Measurements from ENCODE around the gene TRIM7. TPM values are rescaled to one million over a fixed set of nuclear protein-coding genes. Genes with fewer than 3 reads are reported as not detected.
"Not testable (repeated sequence)": the region's sequence is repeated elsewhere in the genome, so short reads cannot be mapped to it uniquely, and the experiment has no call there.

Gene TRIM7
- total RNA-seq, 2 donors from 2014 or later: not detected

- no peak for DNase-seq
- Mint-ChIP-seq H3K27ac (no peak overlapping the region), H3K9me3 (no peaks in the 10 kb centered on the region), H3K4me3 (no peak overlapping the region), H3K4me1 (peaks cover 2% of the 10 kb centered on the region), H3K27me3 (ENCODE audit: insufficient read depth) (peaks cover 38% of the 10 kb centered on the region), H3K36me3 (ENCODE audit: low read depth) (no peaks in the 10 kb centered on the region)
- H3K4me1 ChIP-seq (ENCODE audit: control insufficient read depth, insufficient read depth, low read length): no peaks in the 10 kb centered on the region
- no peaks in the 10 kb centered on the region for H3K9me3 ChIP-seq (ENCODE audit: control insufficient read depth, low read length)
- no peak overlapping the region for H3K27ac ChIP-seq (ENCODE audit: low read depth, low read length)
- H3K36me3 ChIP-seq (ENCODE audit: control insufficient read depth, insufficient read depth, low read length): no peaks in the 10 kb centered on the region
- H3K4me3 ChIP-seq (ENCODE audit: low read length): no peak overlapping the region
- no peak for TF ChIP-seq CTCF (conservative IDR thresholded peaks at IDR 0.05)
- WGBS, 2 experiments (ENCODE audit: insufficient coverage in 1 of 2, insufficient read length in 1 of 2): 52% methylated on average over 2 of the region's 2 CpGs; no CpG with 5 or more reads in 1 of the 2 experiments
- H3K27me3 ChIP-seq (ENCODE audit: control insufficient read depth, insufficient read depth, low read length, poor library complexity, severe bottlenecking): peaks cover 28% of the 10 kb centered on the region
- no peak overlapping the region for H3K9ac ChIP-seq (ENCODE audit: extremely low read depth, low read length, poor library complexity, severe bottlenecking)
Measured at GRCh38 chr5:181212934-181213333, 7.9 kb upstream of the TRIM7 start.

GRCh38 chr5:181212080-181212479 lies 7.1 kb upstream of the TRIM7 start:
- Mint-ChIP-seq H3K36me3 (ENCODE audit: low read depth) (no peaks in the 10 kb centered on the region), H3K4me1 (peaks cover 2% of the 10 kb centered on the region), H3K9me3 (no peaks in the 10 kb centered on the region), H3K27me3 (ENCODE audit: insufficient read depth) (peaks cover 31% of the 10 kb centered on the region), H3K27ac (no peak overlapping the region), H3K4me3 (no peak overlapping the region)
- no peak overlapping the region for H3K9ac ChIP-seq (ENCODE audit: extremely low read depth, low read length, poor library complexity, severe bottlenecking)
- 92 to 94% methylated on average over 6 of the region's 6 CpGs for WGBS, 2 experiments (ENCODE audit: insufficient coverage in 1 of 2, insufficient read length in 1 of 2)
- no peak for TF ChIP-seq CTCF (conservative IDR thresholded peaks at IDR 0.05)
- no peak for DNase-seq
- H3K27ac ChIP-seq (ENCODE audit: low read depth, low read length): no peak overlapping the region
- no peak overlapping the region for H3K4me3 ChIP-seq (ENCODE audit: low read length)
- peaks cover 28% of the 10 kb centered on the region for H3K27me3 ChIP-seq (ENCODE audit: control insufficient read depth, insufficient read depth, low read length, poor library complexity, severe bottlenecking)
- H3K4me1 ChIP-seq (ENCODE audit: control insufficient read depth, insufficient read depth, low read length): no peaks in the 10 kb centered on the region
- no peaks in the 10 kb centered on the region for H3K36me3 ChIP-seq (ENCODE audit: control insufficient read depth, insufficient read depth, low read length)
- no peaks in the 10 kb centered on the region for H3K9me3 ChIP-seq (ENCODE audit: control insufficient read depth, low read length)

- H3K9me3 Mint-ChIP-seq: no peaks in the 10 kb centered on the region
Measured at GRCh38 chr5:181211208-181211607, 6.2 kb upstream of the TRIM7 start.

GRCh38 chr5:181210698-181211097 lies 5.7 kb upstream of the TRIM7 start:
- H3K36me3 Mint-ChIP-seq (ENCODE audit: low read depth); H3K9me3 ChIP-seq (ENCODE audit: control insufficient read depth, low read length); H3K36me3 ChIP-seq (ENCODE audit: control insufficient read depth, insufficient read depth, low read length); H3K4me3 ChIP-seq (ENCODE audit: low read length); H3K4me1 ChIP-seq (ENCODE audit: control insufficient read depth, insufficient read depth, low read length); H3K9me3 Mint-ChIP-seq; H3K4me3 Mint-ChIP-seq; H3K9ac ChIP-seq (ENCODE audit: extremely low read depth, low read length, poor library complexity, severe bottlenecking); DNase-seq; H3K27ac ChIP-seq (ENCODE audit: low read depth, low read length); H3K27ac Mint-ChIP-seq; H3K4me1 Mint-ChIP-seq: not testable (repeated sequence)
- H3K27me3 ChIP-seq (ENCODE audit: control insufficient read depth, insufficient read depth, low read length, poor library complexity, severe bottlenecking): peaks cover 27% of the 10 kb centered on the region
- peaks cover 32% of the 10 kb centered on the region for H3K27me3 Mint-ChIP-seq (ENCODE audit: insufficient read depth)
- 80 to 82% methylated on average over 16 to 17 of the region's 17 CpGs for WGBS, 2 experiments (ENCODE audit: insufficient coverage in 1 of 2, insufficient read length in 1 of 2)

More at GRCh38 chr5:181211208-181211607, 6.2 kb upstream of the TRIM7 start:
- Histone ChIP-seq H3K4me1 (ENCODE audit: control insufficient read depth, insufficient read depth, low read length) (no peaks in the 10 kb centered on the region), H3K27me3 (ENCODE audit: control insufficient read depth, insufficient read depth, low read length, poor library complexity, severe bottlenecking) (peaks cover 26% of the 10 kb centered on the region), H3K9me3 (ENCODE audit: control insufficient read depth, low read length) (no peaks in the 10 kb centered on the region), H3K9ac (ENCODE audit: extremely low read depth, low read length, poor library complexity, severe bottlenecking) (no peak overlapping the region), H3K27ac (ENCODE audit: low read depth, low read length) (no peak overlapping the region), H3K4me3 (ENCODE audit: low read length) (no peak overlapping the region), H3K36me3 (ENCODE audit: control insufficient read depth, insufficient read depth, low read length) (no peaks in the 10 kb centered on the region)
- peaks cover 2% of the 10 kb centered on the region for H3K4me1 Mint-ChIP-seq
- no peak overlapping the region for H3K27ac Mint-ChIP-seq
- peak; percentile 55 for TF ChIP-seq CTCF (conservative IDR thresholded peaks at IDR 0.05)
- DNase-seq: peak; percentile 51
- H3K27me3 Mint-ChIP-seq (ENCODE audit: insufficient read depth): peaks cover 30% of the 10 kb centered on the region
- H3K36me3 Mint-ChIP-seq (ENCODE audit: low read depth): no peaks in the 10 kb centered on the region
- WGBS, 2 experiments (ENCODE audit: insufficient coverage in 1 of 2, insufficient read length in 1 of 2): 46 to 55% methylated on average over 7 of the region's 7 CpGs
- H3K4me3 Mint-ChIP-seq: no peak overlapping the region

- H3K9me3 Mint-ChIP-seq; H3K27ac ChIP-seq (ENCODE audit: low read depth, low read length); H3K4me3 Mint-ChIP-seq; H3K9ac ChIP-seq (ENCODE audit: extremely low read depth, low read length, poor library complexity, severe bottlenecking); H3K4me3 ChIP-seq (ENCODE audit: low read length); H3K36me3 ChIP-seq (ENCODE audit: control insufficient read depth, insufficient read depth, low read length); H3K4me1 Mint-ChIP-seq; DNase-seq; H3K4me1 ChIP-seq (ENCODE audit: control insufficient read depth, insufficient read depth, low read length); H3K27ac Mint-ChIP-seq; H3K9me3 ChIP-seq (ENCODE audit: control insufficient read depth, low read length); H3K36me3 Mint-ChIP-seq (ENCODE audit: low read depth): not testable (repeated sequence)
- peaks cover 33% of the 10 kb centered on the region for H3K27me3 ChIP-seq (ENCODE audit: control insufficient read depth, insufficient read depth, low read length, poor library complexity, severe bottlenecking)
- WGBS, 2 experiments (ENCODE audit: insufficient coverage in 1 of 2, insufficient read length in 1 of 2): 80 to 85% methylated on average over 11 of the region's 11 CpGs
- H3K27me3 Mint-ChIP-seq (ENCODE audit: insufficient read depth): peaks cover 37% of the 10 kb centered on the region
Measured at GRCh38 chr5:181210148-181210547, 5.2 kb upstream of the TRIM7 start.
